PC-3 (cell line): ENCODE data around the gene ORMDL2.

Experiments
- EZH2 ChIP-seq: fragments of 300-600 bp; sonication (generic); IDR thresholded peaks from one replicate; pipeline ENCODE4 v1.6.1; 2017; ENCODE audit warnings: antibody characterized with exemption, mild to moderate bottlenecking, low read length; ENCODE audit not compliant: unreplicated experiment
- TF ChIP-seq, protein P1 (sequence below): fragments of 300-600 bp; sonication (generic); conservative IDR thresholded peaks from 2 replicates; pipeline ENCODE4 v1.5.1; 2017; ENCODE audit warnings: antibody characterized with exemption, low read depth, mild to moderate bottlenecking, low read length

DNA sequence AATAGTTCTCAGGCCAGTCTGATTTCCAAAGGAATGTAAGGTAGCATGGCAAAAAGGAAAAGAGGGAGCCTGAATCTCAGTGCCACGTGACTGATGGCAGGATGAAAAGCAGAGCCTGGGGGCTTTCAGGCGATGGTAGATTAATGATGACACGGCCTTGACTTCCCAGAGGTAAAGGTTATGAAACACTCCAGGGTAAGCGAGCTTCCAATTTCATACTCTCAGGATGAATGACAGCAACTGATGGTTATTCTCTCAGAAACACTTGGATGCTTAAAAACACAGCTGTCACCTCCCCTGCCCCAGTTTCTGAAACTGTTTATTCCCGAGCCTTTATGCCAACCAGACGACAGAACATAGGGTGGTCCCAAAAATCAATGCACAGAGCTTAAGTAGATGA lies 46.1 kb upstream of the ORMDL2 start:
- TF ChIP-seq, protein P1, sequence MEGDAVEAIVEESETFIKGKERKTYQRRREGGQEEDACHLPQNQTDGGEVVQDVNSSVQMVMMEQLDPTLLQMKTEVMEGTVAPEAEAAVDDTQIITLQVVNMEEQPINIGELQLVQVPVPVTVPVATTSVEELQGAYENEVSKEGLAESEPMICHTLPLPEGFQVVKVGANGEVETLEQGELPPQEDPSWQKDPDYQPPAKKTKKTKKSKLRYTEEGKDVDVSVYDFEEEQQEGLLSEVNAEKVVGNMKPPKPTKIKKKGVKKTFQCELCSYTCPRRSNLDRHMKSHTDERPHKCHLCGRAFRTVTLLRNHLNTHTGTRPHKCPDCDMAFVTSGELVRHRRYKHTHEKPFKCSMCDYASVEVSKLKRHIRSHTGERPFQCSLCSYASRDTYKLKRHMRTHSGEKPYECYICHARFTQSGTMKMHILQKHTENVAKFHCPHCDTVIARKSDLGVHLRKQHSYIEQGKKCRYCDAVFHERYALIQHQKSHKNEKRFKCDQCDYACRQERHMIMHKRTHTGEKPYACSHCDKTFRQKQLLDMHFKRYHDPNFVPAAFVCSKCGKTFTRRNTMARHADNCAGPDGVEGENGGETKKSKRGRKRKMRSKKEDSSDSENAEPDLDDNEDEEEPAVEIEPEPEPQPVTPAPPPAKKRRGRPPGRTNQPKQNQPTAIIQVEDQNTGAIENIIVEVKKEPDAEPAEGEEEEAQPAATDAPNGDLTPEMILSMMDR = no peak
- TF ChIP-seq EZH2 = no peak
